ENCODE data around the gene CCR6. TPM values are rescaled to one million over a fixed set of nuclear protein-coding genes. Genes with fewer than 3 reads are reported as not detected.

The CCR6 gene
- total and polyA plus RNA-seq, 2 of the 13 experiments (the other 11 are each of a cell fraction or from before 2014, with no cell fraction given) = 4.5 to 8.7 TPM

DNA sequence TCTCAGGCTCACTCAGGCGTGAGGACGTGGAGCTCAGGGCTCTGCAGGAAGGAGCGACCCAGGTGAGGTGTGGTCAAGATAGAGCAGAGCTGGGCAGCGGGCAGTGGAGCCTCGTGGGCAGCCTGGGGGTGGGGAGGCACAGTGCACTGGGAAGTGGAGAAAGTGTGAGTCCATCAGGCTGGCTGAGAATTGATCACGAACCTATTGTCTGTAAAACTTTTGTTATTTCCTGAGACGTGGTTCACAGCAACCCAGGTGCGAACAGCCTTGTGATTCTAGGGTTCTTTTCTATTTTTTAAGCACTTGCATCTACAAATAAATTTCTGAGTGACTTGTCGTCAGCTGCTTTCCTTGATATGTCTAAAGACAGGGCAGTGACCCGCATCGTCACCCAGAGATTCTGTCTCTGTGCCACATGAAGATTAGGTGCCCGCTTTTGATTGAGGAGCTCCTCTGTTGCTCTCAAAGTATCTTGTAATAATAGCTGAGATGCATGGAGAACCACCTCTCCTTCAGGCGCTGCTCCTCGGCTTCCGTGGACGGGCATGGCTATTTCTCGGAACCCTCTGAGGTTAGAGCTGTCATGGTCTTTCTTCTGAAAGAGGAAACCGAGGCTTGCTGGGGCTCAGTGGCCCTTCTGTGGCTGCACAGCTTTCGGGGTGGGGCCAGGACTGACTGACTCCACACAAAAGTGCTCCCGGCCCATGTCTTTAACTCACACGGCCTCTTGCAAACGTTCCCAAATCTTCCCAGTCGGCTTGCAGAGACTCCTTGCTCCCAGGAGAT lies 662 bp upstream of the CCR6 start (continued):
- TF ChIP-seq, protein P1, sequence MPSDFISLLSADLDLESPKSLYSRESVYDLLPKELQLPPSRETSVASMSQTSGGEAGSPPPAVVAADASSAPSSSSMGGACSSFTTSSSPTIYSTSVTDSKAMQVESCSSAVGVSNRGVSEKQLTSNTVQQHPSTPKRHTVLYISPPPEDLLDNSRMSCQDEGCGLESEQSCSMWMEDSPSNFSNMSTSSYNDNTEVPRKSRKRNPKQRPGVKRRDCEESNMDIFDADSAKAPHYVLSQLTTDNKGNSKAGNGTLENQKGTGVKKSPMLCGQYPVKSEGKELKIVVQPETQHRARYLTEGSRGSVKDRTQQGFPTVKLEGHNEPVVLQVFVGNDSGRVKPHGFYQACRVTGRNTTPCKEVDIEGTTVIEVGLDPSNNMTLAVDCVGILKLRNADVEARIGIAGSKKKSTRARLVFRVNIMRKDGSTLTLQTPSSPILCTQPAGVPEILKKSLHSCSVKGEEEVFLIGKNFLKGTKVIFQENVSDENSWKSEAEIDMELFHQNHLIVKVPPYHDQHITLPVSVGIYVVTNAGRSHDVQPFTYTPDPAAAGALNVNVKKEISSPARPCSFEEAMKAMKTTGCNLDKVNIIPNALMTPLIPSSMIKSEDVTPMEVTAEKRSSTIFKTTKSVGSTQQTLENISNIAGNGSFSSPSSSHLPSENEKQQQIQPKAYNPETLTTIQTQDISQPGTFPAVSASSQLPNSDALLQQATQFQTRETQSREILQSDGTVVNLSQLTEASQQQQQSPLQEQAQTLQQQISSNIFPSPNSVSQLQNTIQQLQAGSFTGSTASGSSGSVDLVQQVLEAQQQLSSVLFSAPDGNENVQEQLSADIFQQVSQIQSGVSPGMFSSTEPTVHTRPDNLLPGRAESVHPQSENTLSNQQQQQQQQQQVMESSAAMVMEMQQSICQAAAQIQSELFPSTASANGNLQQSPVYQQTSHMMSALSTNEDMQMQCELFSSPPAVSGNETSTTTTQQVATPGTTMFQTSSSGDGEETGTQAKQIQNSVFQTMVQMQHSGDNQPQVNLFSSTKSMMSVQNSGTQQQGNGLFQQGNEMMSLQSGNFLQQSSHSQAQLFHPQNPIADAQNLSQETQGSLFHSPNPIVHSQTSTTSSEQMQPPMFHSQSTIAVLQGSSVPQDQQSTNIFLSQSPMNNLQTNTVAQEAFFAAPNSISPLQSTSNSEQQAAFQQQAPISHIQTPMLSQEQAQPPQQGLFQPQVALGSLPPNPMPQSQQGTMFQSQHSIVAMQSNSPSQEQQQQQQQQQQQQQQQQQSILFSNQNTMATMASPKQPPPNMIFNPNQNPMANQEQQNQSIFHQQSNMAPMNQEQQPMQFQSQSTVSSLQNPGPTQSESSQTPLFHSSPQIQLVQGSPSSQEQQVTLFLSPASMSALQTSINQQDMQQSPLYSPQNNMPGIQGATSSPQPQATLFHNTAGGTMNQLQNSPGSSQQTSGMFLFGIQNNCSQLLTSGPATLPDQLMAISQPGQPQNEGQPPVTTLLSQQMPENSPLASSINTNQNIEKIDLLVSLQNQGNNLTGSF (CRISPR knock-in tag; IDR thresholded peaks at IDR 0.05) = 0 out of 2 replicates have a peak, but pooled peaks have one; percentile 58
- TF ChIP-seq, protein P2, sequence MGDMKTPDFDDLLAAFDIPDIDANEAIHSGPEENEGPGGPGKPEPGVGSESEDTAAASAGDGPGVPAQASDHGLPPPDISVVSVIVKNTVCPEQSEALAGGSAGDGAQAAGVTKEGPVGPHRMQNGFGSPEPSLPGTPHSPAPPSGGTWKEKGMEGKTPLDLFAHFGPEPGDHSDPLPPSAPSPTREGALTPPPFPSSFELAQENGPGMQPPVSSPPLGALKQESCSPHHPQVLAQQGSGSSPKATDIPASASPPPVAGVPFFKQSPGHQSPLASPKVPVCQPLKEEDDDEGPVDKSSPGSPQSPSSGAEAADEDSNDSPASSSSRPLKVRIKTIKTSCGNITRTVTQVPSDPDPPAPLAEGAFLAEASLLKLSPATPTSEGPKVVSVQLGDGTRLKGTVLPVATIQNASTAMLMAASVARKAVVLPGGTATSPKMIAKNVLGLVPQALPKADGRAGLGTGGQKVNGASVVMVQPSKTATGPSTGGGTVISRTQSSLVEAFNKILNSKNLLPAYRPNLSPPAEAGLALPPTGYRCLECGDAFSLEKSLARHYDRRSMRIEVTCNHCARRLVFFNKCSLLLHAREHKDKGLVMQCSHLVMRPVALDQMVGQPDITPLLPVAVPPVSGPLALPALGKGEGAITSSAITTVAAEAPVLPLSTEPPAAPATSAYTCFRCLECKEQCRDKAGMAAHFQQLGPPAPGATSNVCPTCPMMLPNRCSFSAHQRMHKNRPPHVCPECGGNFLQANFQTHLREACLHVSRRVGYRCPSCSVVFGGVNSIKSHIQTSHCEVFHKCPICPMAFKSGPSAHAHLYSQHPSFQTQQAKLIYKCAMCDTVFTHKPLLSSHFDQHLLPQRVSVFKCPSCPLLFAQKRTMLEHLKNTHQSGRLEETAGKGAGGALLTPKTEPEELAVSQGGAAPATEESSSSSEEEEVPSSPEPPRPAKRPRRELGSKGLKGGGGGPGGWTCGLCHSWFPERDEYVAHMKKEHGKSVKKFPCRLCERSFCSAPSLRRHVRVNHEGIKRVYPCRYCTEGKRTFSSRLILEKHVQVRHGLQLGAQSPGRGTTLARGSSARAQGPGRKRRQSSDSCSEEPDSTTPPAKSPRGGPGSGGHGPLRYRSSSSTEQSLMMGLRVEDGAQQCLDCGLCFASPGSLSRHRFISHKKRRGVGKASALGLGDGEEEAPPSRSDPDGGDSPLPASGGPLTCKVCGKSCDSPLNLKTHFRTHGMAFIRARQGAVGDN (CRISPR knock-in tag; IDR thresholded peaks at IDR 0.05) = peak; percentile 63
- no peak for TF ChIP-seq SIN3B (IDR thresholded peaks at IDR 0.05; ENCODE audit: low read length)
- TF ChIP-seq, protein P3, sequence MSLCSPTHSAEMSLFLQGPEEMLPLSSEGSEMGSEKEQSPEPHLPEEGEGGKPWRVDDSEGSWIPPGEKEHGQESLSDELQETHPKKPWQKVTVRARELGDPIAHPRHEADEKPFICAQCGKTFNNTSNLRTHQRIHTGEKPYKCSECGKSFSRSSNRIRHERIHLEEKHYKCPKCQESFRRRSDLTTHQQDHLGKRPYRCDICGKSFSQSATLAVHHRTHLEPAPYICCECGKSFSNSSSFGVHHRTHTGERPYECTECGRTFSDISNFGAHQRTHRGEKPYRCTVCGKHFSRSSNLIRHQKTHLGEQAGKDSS (CRISPR knock-in tag; IDR thresholded peaks at IDR 0.05; ENCODE audit: borderline replicate concordance, low read depth) = peak; percentile 96
- TF ChIP-seq SATB2 (CRISPR knock-in tag; IDR thresholded peaks at IDR 0.05) = 0 out of 2 replicates have a peak, but pooled peaks have one; percentile 28
- TF ChIP-seq, protein P4, sequence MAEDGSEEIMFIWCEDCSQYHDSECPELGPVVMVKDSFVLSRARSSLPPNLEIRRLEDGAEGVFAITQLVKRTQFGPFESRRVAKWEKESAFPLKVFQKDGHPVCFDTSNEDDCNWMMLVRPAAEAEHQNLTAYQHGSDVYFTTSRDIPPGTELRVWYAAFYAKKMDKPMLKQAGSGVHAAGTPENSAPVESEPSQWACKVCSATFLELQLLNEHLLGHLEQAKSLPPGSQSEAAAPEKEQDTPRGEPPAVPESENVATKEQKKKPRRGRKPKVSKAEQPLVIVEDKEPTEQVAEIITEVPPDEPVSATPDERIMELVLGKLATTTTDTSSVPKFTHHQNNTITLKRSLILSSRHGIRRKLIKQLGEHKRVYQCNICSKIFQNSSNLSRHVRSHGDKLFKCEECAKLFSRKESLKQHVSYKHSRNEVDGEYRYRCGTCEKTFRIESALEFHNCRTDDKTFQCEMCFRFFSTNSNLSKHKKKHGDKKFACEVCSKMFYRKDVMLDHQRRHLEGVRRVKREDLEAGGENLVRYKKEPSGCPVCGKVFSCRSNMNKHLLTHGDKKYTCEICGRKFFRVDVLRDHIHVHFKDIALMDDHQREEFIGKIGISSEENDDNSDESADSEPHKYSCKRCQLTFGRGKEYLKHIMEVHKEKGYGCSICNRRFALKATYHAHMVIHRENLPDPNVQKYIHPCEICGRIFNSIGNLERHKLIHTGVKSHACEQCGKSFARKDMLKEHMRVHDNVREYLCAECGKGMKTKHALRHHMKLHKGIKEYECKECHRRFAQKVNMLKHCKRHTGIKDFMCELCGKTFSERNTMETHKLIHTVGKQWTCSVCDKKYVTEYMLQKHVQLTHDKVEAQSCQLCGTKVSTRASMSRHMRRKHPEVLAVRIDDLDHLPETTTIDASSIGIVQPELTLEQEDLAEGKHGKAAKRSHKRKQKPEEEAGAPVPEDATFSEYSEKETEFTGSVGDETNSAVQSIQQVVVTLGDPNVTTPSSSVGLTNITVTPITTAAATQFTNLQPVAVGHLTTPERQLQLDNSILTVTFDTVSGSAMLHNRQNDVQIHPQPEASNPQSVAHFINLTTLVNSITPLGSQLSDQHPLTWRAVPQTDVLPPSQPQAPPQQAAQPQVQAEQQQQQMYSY (CRISPR knock-in tag; IDR thresholded peaks at IDR 0.05) = peak; percentile 10; the same call in 1 of the 2 replicates
- 0 out of 2 replicates have a peak, but pooled peaks have one; percentile 23 for TF ChIP-seq GZF1 (CRISPR knock-in tag; IDR thresholded peaks at IDR 0.05)
- no peak for TF ChIP-seq POLR2AphosphoS5 (IDR thresholded peaks at IDR 0.05; ENCODE audit: low read depth, low read length)
- TF ChIP-seq, protein P5, sequence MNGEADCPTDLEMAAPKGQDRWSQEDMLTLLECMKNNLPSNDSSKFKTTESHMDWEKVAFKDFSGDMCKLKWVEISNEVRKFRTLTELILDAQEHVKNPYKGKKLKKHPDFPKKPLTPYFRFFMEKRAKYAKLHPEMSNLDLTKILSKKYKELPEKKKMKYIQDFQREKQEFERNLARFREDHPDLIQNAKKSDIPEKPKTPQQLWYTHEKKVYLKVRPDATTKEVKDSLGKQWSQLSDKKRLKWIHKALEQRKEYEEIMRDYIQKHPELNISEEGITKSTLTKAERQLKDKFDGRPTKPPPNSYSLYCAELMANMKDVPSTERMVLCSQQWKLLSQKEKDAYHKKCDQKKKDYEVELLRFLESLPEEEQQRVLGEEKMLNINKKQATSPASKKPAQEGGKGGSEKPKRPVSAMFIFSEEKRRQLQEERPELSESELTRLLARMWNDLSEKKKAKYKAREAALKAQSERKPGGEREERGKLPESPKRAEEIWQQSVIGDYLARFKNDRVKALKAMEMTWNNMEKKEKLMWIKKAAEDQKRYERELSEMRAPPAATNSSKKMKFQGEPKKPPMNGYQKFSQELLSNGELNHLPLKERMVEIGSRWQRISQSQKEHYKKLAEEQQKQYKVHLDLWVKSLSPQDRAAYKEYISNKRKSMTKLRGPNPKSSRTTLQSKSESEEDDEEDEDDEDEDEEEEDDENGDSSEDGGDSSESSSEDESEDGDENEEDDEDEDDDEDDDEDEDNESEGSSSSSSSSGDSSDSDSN (CRISPR knock-in tag; IDR thresholded peaks at IDR 0.05) = peak; percentile 9; the same call in 1 of the 2 replicates
- TF ChIP-seq NFKB2 (CRISPR knock-in tag; IDR thresholded peaks at IDR 0.05; ENCODE audit: borderline replicate concordance) = peak; percentile 22; the same call in 1 of the 2 replicates
- no peak for TF ChIP-seq CC2D1A (CRISPR knock-in tag; IDR thresholded peaks at IDR 0.05)

All from HepG2 (cell line).